ENCODE results near the gene CD247.
A peak's percentile ranks its signal among the peaks of the same experiment; 100 is the strongest.

CD247 gene

GRCh38 chr1:167455786-167456446 is 62.4 kb downstream of the CD247 start:
- no peak for DNase-seq

- DNase-seq, result peak; percentile 42
Measured at GRCh38 chr1:167454894-167455785, 63.2 kb downstream of the CD247 start.

GRCh38 chr1:167454304-167454893 is 63.9 kb downstream of the CD247 start:
- DNase-seq, result peak; percentile 42

GRCh38 chr1:167453123-167453522 is 65.2 kb downstream of the CD247 start:
- DNase-seq, result no peak

GRCh38 chr1:167452483-167452882 is 65.8 kb downstream of the CD247 start:
- DNase-seq, result no peak

GRCh38 chr1:167450843-167451242 is 67.5 kb downstream of the CD247 start:
- DNase-seq, result no peak

GRCh38 chr1:167447521-167448136 is 70.7 kb downstream of the CD247 start:
- DNase-seq, result no peak

GRCh38 chr1:167446966-167447365 is 71.4 kb downstream of the CD247 start:
- no peak for DNase-seq

- DNase-seq, result no peak
Measured at GRCh38 chr1:167443757-167444156, 74.6 kb downstream of the CD247 start.

- DNase-seq, result no peak
Measured at GRCh38 chr1:167442854-167443565, 75.3 kb downstream of the CD247 start.

GRCh38 chr1:167442142-167442848 is 76.0 kb downstream of the CD247 start:
- peak; percentile 72 for DNase-seq

GRCh38 chr1:167441222-167441621 is 77.1 kb downstream of the CD247 start:
- DNase-seq, result no peak

GRCh38 chr1:167440776-167441175 is 77.6 kb downstream of the CD247 start:
- DNase-seq, result no peak

- no peak for DNase-seq
Measured at GRCh38 chr1:167440345-167440744, 78.0 kb downstream of the CD247 start.

GRCh38 chr1:167439301-167439988 is 78.9 kb downstream of the CD247 start:
- DNase-seq, result no peak

- DNase-seq, result no peak
Measured at GRCh38 chr1:167438171-167439138, 79.9 kb downstream of the CD247 start.

- no peak for DNase-seq
Measured at GRCh38 chr1:167435484-167435883, 82.8 kb downstream of the CD247 start.

- DNase-seq, result no peak
Measured at GRCh38 chr1:167434306-167434705, 84.0 kb downstream of the CD247 start.

- DNase-seq, result no peak
Measured at GRCh38 chr1:167433884-167434283, 84.4 kb downstream of the CD247 start.

- no peak for DNase-seq
Measured at GRCh38 chr1:167432780-167433179, 85.5 kb downstream of the CD247 start.
